GM19438 (cell line): ENCODE data around the gene GPR55.
"Not testable (repeated sequence)": the region's sequence is repeated elsewhere in the genome, so short reads cannot be mapped to it uniquely, and the experiment has no call there.

Source experiments
- ATAC-seq: cut with Tn5 transposase; IDR thresholded peaks from one replicate; pipeline ENCODE4 v1.9.1; 2021; ENCODE audit warnings: low read depth; ENCODE audit not compliant: unreplicated experiment

Gene GPR55

DNA sequence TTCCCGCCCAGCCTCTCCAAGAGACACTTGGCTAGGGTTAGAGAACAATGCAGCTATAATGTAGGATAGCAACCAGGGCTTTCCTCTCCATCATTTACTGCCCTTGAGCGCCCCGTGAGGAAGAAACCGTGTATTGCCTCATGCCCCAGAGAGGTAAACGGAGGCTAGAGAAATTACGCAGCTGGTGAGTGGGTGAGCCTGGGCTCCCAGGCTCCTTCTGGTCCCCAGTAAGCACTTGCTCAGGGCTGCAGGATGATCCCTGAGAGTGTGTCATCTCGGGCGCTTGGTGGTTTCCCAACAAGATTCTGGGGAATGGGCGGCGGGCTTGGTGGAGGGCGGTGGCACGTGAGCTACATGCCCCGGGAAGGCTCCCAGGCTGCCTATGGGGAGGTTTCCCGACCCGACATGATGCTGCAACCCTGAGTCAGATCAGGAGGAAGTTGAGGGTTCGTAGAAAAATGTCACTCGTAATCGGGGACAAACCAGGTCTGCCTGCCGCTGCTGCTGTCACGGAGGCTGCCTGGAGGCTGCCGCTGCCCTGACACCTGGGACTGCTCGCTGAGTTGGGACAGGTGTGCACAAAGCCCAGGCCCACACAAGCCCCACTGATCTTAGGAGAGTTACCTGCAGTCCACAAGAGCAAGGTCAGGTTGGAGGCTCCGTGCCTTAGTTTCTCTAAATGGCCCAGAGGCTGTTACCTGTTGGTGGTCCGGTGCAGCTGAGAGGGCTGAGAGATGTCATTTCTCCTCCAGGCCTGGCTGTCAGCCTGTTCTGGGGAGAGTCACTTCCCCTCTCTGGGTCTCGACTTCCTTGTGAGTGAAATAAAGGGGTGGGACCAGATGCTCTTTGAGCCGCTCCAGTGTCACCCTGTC lies at the start of gene GPR55:
GPR55 (minus strand) TSS at position 773 of the 872 bp plus-strand sequence. CDS start 14,280 bp downstream, outside the sequence.
- peak; percentile 45 for ATAC-seq

DNA sequence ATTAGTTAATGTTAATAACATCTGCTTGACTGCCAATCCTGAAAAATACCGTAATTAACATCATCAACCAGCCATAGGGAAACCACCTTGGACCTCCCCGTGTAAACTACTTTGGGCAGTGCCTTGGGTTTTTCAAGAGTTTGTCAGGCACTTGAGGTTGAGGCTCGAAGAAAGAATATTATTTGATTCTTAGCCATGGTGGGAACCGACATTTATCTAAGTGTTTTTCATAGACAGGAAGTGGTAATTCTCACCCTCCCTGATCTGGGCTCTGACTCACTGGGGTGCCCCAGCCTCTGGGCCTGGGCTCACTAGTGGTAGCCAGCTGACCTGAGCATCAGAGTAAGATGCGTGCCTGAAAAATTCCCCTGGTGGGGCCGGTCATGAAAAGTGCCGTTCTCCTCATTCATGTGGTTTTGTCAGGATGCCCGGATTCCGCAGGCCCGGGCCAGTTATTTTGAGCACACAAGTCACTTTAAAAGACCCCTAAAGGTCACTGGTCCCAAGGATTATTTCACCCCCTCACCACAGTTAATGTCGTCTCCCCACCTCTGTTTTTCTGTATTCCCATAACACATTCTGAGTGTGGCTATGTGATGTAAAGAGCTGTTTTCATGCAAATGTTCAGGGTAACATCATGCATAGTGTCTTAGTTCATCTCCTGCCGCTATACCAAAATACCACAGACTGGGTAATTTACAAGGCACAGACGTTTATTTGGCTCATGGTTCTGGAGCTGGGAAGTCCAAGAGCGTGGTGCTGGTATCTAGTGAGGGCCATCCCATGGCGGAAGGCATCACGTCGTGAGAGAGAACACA lies 49.3 kb upstream of the GPR55 start:
- peak; percentile 67 for ATAC-seq

- no peak for ATAC-seq
Observed at GRCh38 chr2:230972046-230972445, 47.0 kb upstream of the GPR55 start.

- ATAC-seq: no peak
Observed at GRCh38 chr2:230969659-230970015, 44.6 kb upstream of the GPR55 start.

DNA sequence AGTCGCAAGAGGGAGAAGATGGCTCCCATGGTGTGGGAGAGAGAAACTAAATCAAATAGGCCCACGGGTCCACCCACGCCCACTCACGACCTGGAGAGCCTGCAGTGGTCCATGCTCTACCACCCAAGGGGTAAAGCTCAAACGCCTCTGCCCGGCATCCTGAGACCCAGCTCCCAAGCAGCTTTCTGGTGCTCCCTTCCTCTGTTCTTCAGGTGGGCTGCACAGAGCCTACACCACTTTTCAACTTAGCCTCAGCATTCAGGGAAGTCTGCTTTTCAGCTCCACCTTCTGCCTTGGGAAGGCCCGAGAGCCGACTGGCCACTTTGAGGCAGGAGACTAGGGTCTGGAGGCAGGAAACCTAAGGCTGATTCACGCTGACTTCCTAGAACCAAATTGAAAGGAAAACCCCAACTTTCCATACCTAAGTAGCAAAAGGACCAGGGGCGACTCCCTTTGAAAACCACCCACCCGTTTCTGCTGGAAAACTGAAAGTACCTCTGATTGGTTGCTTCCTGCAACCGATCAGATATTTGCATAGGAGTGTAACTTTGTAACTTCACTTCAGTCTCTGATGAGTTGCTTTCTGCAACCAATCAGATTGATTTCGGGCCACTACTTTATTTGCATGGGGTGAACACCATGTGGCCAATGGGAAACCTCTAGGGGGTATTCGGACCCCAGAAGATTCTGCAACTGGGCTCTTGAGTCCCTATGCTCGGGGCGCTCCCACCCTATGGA lies 44.0 kb upstream of the GPR55 start:
- no peak for ATAC-seq

DNA sequence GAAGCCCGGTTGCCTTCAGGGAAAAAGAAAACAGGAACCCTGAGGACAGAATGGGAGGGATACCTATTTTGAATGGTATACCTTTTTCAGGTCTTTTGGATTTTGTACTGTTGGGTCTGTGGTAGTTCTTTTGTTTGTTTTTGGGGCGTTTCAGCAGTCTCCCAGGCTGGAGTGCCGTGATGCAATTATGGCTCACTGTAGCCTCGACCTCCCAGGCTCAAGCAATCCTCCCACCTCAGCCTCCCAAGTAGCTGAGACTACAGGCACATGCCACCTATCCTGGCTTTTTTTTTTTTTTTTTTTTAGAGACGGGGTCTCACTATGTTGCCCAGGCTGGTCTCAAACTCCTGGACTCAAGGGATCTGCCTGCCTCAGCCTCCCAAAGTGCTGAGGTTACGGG lies 43.3 kb upstream of the GPR55 start:
- not testable (repeated sequence) for ATAC-seq

DNA sequence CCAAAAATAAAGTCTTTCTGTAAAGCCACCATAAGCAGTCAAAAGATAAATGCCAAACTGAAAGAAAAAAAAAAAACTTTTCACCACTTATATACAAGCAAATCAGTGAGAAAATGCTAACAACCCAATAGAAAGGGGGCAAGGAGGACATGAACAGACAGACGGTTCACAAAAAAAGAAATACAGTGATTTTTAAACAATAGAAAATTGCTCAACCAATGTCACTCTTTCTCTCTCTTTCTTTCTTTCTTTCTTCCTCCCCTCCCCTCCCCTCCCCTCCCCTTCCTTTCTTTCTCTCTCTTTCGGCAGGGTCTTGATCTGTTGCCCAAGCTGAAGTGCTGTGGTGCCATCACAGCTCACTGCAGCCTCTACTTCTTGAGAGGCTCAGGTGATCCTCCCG lies 42.1 kb upstream of the GPR55 start:
- no peak for ATAC-seq

DNA sequence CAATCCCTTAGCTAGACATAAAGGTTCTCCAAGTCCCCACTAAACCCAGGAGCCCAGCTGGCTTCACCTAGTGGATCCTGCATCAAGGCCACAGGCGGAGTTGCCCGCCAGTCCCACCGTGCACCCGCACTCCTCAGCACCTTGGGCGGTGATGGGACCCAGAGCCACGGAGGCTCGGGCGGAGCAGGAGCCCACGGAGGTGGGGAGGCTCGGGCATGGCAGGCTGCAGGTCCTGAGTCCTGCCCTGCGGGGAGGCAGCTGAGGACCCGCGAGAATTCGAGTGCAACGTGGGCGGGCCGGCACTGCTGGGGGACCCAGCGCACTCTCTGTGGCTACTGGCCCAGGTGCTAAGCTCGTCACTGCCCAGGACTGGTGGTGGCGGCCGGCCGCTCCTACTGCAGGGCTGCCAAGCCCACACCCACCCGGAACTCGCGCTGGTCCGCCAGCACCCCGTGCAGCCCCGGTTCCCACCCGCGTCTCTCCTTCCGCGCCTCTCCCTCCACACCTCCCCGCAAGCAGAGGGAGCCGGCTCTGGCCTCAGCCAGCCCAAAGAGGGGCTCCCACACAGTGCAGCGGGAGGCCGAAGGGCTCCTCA lies 39.2 kb upstream of the GPR55 start:
- no peak for ATAC-seq

- no peak for ATAC-seq
Observed at GRCh38 chr2:230961091-230961491, 36.0 kb upstream of the GPR55 start.

DNA sequence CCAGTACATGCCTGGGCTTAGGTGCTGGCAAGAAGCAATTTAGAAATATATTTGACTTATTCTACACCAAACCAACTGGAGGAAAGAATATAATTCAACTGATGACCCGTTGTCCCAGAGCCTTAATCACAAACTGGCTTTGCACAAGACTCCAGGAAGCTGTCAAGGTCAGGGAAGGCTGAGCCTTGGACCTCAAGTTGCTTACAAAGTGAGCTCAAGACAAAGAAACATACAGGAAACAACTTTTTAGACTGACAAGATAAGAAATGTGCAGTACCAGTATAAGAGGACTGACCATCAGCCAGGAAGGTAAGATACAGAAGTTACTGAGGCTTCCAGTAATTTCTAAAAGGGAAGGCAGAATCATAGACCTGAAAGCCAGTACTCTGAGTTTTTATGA lies 35.0 kb upstream of the GPR55 start:
- no peak for ATAC-seq

- no peak for ATAC-seq
Observed at GRCh38 chr2:230958820-230959756, 34.0 kb upstream of the GPR55 start.

GRCh38 chr2:230957756-230958391 lies 32.8 kb upstream of the GPR55 start:
- no peak for ATAC-seq

GRCh38 chr2:230956827-230957755 lies 32.0 kb upstream of the GPR55 start:
- peak; percentile 62 for ATAC-seq

- ATAC-seq: no peak
Observed at GRCh38 chr2:230955163-230955737, 30.2 kb upstream of the GPR55 start.

DNA sequence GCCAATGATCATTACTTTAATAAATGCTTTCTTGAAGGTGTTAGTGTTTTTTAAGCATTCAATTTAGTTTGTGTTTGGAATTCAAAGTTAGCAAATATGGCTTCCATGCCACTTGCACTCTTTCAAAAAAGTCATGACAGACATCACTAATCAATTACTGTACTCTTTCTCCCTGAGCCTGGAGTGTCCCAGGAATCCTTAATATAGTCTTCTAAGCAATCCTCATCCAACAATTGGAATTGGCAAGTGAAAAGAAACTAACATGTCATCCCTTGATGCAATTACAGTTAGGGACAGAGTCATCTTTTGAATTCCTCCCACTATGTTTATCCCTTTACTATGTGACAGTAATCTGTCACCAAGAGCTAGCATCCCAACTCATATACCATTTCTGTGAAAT lies 29.7 kb upstream of the GPR55 start:
- ATAC-seq: no peak

- no peak for ATAC-seq
Observed at GRCh38 chr2:230953845-230954244, 28.8 kb upstream of the GPR55 start.

GRCh38 chr2:230952226-230952956 lies 27.3 kb upstream of the GPR55 start:
- no peak for ATAC-seq
